ENCODE results near the gene GSK3A.

- TF ChIP-seq PKNOX1 (IDR thresholded peaks at IDR 0.05) (no peak), ZNF384 (IDR thresholded peaks at IDR 0.05) (no peak), SUZ12 (IDR thresholded peaks at IDR 0.05) (no peak), FOXM1 (IDR thresholded peaks at IDR 0.05; ENCODE audit: borderline replicate concordance) (no peak), ELF4 (IDR thresholded peaks at IDR 0.05) (no peak), SP1 (IDR thresholded peaks at IDR 0.05) (no peak), BHLHE40 (IDR thresholded peaks at IDR 0.05; ENCODE audit: borderline replicate concordance) (no peak), TARDBP (IDR thresholded peaks at IDR 0.05) (no peak), CTBP1 (IDR thresholded peaks at IDR 0.05; ENCODE audit: borderline replicate concordance) (no peak), L3MBTL2 (conservative IDR thresholded peaks at IDR 0.05) (no peak), HDGF (IDR thresholded peaks at IDR 0.05; ENCODE audit: borderline replicate concordance) (no peak)
These were observed 36.9 kb upstream of the GSK3A start for GRCh38 chr19:42279155-42279901.
